Limb (tissue), 2 donors: ENCODE measurements around the gene C15orf40.
"Not testable (repeated sequence)": the region's sequence is repeated elsewhere in the genome, so short reads cannot be mapped to it uniquely, and the experiment has no call there.

Experiments
- DNase-seq, 2 donors: peaks; one replicate each; pipeline ENCODE4 v3.0.0-alpha.2; 2016; ENCODE audit errors: extremely low spot score in 2 of 2

Gene C15orf40

GRCh38 chr15:83011271-83012075 lies at the start of gene C15orf40:
Gene C15orf40 (minus strand): TSS chr15:83011639. CDS start chr15:83011607, 32 bp downstream.
- peak; percentile 92 to 95 for DNase-seq

- DNase-seq: no peak
Measured at GRCh38 chr15:83057696-83058376, 46.4 kb upstream of the C15orf40 start.

- DNase-seq: no peak
Measured at GRCh38 chr15:83057002-83057401, 45.6 kb upstream of the C15orf40 start.

- DNase-seq: no peak
Measured at GRCh38 chr15:83053151-83053550, 41.7 kb upstream of the C15orf40 start.

- no peak for DNase-seq
Measured at GRCh38 chr15:83046558-83047127, 35.2 kb upstream of the C15orf40 start.

GRCh38 chr15:83044156-83044555 lies 32.7 kb upstream of the C15orf40 start:
- DNase-seq: no peak

- DNase-seq: no peak
Measured at GRCh38 chr15:83039206-83039605, 27.8 kb upstream of the C15orf40 start.

- DNase-seq: no peak
Measured at GRCh38 chr15:83036253-83036652, 24.8 kb upstream of the C15orf40 start.

- DNase-seq: not testable (repeated sequence)
Measured at GRCh38 chr15:83031234-83031633, 19.8 kb upstream of the C15orf40 start.

GRCh38 chr15:83030021-83030420 lies 18.6 kb upstream of the C15orf40 start:
- no peak for DNase-seq

- no peak for DNase-seq
Measured at GRCh38 chr15:83018436-83018835, 7.0 kb upstream of the C15orf40 start.

- no peak for DNase-seq
Measured at GRCh38 chr15:83016906-83017305, 5.5 kb upstream of the C15orf40 start.

- no peak for DNase-seq
Measured at GRCh38 chr15:83015361-83015760, 3.9 kb upstream of the C15orf40 start.

GRCh38 chr15:83014205-83014653 lies 2.8 kb upstream of the C15orf40 start:
- DNase-seq: no peak

- DNase-seq: no peak
Measured at GRCh38 chr15:83012636-83013035, 1.2 kb upstream of the C15orf40 start.

- no peak for DNase-seq
Measured at GRCh38 chr15:83012076-83012426, 612 bp upstream of the C15orf40 start.

- peak; percentile 62 to 80 for DNase-seq
Measured at GRCh38 chr15:83010709-83011270, 649 bp downstream of the C15orf40 start.

- not testable (repeated sequence) for DNase-seq
Measured at GRCh38 chr15:83000672-83001031, 10.8 kb downstream of the C15orf40 start.

GRCh38 chr15:82999905-83000671 lies 11.4 kb downstream of the C15orf40 start:
- DNase-seq: peak; percentile 33 to 51

- no peak for DNase-seq
Measured at GRCh38 chr15:82999426-82999825, 12.0 kb downstream of the C15orf40 start.

- no peak for DNase-seq
Measured at GRCh38 chr15:82995938-82996337, 15.5 kb downstream of the C15orf40 start.
